ENCODE results near the gene SAMD9L. TPM values are rescaled to one million over a fixed set of nuclear protein-coding genes. Genes with fewer than 3 reads are reported as not detected.

The SAMD9L gene
- polyA plus RNA-seq, 1 of the 3 experiments (the other 2 are of a cell fraction) = 1.8 TPM

- Histone ChIP-seq H3F3A (replicated peaks; ENCODE audit: insufficient read depth) (no peaks in the 10 kb centered on the region), H4K20me1 (ENCODE audit: insufficient read depth) (no peaks in the 10 kb centered on the region), H3K9me3 (peaks cover 12% of the 10 kb centered on the region; the same call in 1 of the 2 replicates), H3K9me2 (no peaks in the 10 kb centered on the region), H3K9ac (no peak overlapping the region), H3K4me1 (ENCODE audit: control insufficient read depth in 1 of 2, insufficient read depth in 2 of 2, low read depth in 1 of 2, low read length in 1 of 2) (no peaks in the 10 kb centered on the region), H3K79me2 (ENCODE audit: insufficient read depth) (no peaks in the 10 kb centered on the region), H3K27ac (ENCODE audit: low read depth in 2 of 2, low read length in 1 of 2) (no peak overlapping the region), H2AFZ (ENCODE audit: low read depth) (no peak overlapping the region), H3K4me3 (ENCODE audit: low read depth in 2 of 2, low read length in 1 of 2) (no peak overlapping the region), H3K4me2 (no peak overlapping the region), H3K27me3 (ENCODE audit: insufficient read depth) (peaks cover 18% of the 10 kb centered on the region; the same call in 1 of the 2 replicates), H3K36me3 (replicated peaks in 1 of 2; ENCODE audit: control insufficient read depth in 1 of 2, insufficient read depth in 2 of 2, low read length in 1 of 2) (no peaks in the 10 kb centered on the region)
- no peak for DNase-seq
- ChIA-PET POLR2A (no interaction called here), CTCF (interaction anchor here (1.3 to 1.8 kb wide), 2 partner anchors 21 to 53 kb away, joined by 4 to 5 read pairs; no protein-coding TSS in a partner anchor)
- 17% methylated on average over 2 of the region's 2 CpGs for WGBS (ENCODE audit: low lambda C conversion rate)
- no peak for TF ChIP-seq FOXM1 (IDR thresholded peaks at IDR 0.05; ENCODE audit: low read depth)
- no peak for TF ChIP-seq NFIC (IDR thresholded peaks at IDR 0.05; ENCODE audit: borderline replicate concordance)
- no peak for TF ChIP-seq GABPA (IDR thresholded peaks at IDR 0.05; ENCODE audit: low read depth)
- TF ChIP-seq ELF1 (IDR thresholded peaks at IDR 0.05) = no peak
- TF ChIP-seq SMC3 (IDR thresholded peaks at IDR 0.05; ENCODE audit: low read depth, low read length) = no peak
- no peak for TF ChIP-seq GATA2 (CRISPR knock-in tag; IDR thresholded peaks at IDR 0.05)
- TF ChIP-seq, protein P1, sequence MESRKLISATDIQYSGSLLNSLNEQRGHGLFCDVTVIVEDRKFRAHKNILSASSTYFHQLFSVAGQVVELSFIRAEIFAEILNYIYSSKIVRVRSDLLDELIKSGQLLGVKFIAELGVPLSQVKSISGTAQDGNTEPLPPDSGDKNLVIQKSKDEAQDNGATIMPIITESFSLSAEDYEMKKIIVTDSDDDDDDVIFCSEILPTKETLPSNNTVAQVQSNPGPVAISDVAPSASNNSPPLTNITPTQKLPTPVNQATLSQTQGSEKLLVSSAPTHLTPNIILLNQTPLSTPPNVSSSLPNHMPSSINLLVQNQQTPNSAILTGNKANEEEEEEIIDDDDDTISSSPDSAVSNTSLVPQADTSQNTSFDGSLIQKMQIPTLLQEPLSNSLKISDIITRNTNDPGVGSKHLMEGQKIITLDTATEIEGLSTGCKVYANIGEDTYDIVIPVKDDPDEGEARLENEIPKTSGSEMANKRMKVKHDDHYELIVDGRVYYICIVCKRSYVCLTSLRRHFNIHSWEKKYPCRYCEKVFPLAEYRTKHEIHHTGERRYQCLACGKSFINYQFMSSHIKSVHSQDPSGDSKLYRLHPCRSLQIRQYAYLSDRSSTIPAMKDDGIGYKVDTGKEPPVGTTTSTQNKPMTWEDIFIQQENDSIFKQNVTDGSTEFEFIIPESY (IDR thresholded peaks at IDR 0.05; ENCODE audit: borderline replicate concordance, low read depth) = no peak
- TF ChIP-seq, protein P2, sequence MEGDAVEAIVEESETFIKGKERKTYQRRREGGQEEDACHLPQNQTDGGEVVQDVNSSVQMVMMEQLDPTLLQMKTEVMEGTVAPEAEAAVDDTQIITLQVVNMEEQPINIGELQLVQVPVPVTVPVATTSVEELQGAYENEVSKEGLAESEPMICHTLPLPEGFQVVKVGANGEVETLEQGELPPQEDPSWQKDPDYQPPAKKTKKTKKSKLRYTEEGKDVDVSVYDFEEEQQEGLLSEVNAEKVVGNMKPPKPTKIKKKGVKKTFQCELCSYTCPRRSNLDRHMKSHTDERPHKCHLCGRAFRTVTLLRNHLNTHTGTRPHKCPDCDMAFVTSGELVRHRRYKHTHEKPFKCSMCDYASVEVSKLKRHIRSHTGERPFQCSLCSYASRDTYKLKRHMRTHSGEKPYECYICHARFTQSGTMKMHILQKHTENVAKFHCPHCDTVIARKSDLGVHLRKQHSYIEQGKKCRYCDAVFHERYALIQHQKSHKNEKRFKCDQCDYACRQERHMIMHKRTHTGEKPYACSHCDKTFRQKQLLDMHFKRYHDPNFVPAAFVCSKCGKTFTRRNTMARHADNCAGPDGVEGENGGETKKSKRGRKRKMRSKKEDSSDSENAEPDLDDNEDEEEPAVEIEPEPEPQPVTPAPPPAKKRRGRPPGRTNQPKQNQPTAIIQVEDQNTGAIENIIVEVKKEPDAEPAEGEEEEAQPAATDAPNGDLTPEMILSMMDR (IDR thresholded peaks at IDR 0.05) = peak; percentile 20
Observed at GRCh38 chr7:93175219-93175618, 27.0 kb upstream of the SAMD9L start.

GRCh38 chr7:93172683-93173082, 24.5 kb upstream of the SAMD9L start:
- TF ChIP-seq EP300 (IDR thresholded peaks at IDR 0.05; ENCODE audit: borderline replicate concordance in 1 of 2, low read depth in 1 of 2, low read length in 1 of 2) = no peak
- no peak for TF ChIP-seq REST (IDR thresholded peaks at IDR 0.05; ENCODE audit: low read depth, low read length)
- TF ChIP-seq MXI1 (IDR thresholded peaks at IDR 0.05; ENCODE audit: low read depth, low read length) = no peak
- TF ChIP-seq NRF1 (IDR thresholded peaks at IDR 0.05; ENCODE audit: low read depth, low read length) = no peak
- TF ChIP-seq MEF2A (IDR thresholded peaks at IDR 0.05; ENCODE audit: borderline replicate concordance, low read depth) = no peak
- TF ChIP-seq TEAD4 (IDR thresholded peaks at IDR 0.05; ENCODE audit: borderline replicate concordance, insufficient read depth) = no peak
- no peak for TF ChIP-seq IRF3 (IDR thresholded peaks at IDR 0.05; ENCODE audit: low read depth, low read length)
- CTCF ChIA-PET = interaction anchor here (0.8 to 1.6 kb wide), 2 partner anchors 12 to 21 kb away, joined by 3 to 4 read pairs; no protein-coding TSS in a partner anchor
- POLR2A ChIA-PET = no interaction called here
- no peak for DNase-seq
- no peak overlapping the region for H3K27ac ChIP-seq (ENCODE audit: low read depth in 2 of 2, low read length in 1 of 2)
- H3K9me3 ChIP-seq = peaks cover 12% of the 10 kb centered on the region; the same call in 1 of the 2 replicates
- H2AFZ ChIP-seq (ENCODE audit: low read depth) = no peak overlapping the region
- no peak overlapping the region; a peak in 1 of 4 replicates for H3K4me3 ChIP-seq (ENCODE audit: low read depth in 2 of 2, low read length in 1 of 2)
- 7% methylated on average over 2 of the region's 2 CpGs for WGBS (ENCODE audit: low lambda C conversion rate)
- no peak overlapping the region for H3K4me2 ChIP-seq
- H3K36me3 ChIP-seq (replicated peaks in 1 of 2; ENCODE audit: control insufficient read depth in 1 of 2, insufficient read depth in 2 of 2, low read length in 1 of 2) = no peaks in the 10 kb centered on the region
- H3K79me2 ChIP-seq (ENCODE audit: insufficient read depth) = no peaks in the 10 kb centered on the region
- no peak overlapping the region for H3K9ac ChIP-seq
- peaks cover 7% of the 10 kb centered on the region; the same call in 1 of the 2 replicates for H3K27me3 ChIP-seq (ENCODE audit: insufficient read depth)
- no peaks in the 10 kb centered on the region for H3K4me1 ChIP-seq (ENCODE audit: control insufficient read depth in 1 of 2, insufficient read depth in 2 of 2, low read depth in 1 of 2, low read length in 1 of 2)
- H3F3A ChIP-seq (replicated peaks; ENCODE audit: insufficient read depth) = no peaks in the 10 kb centered on the region
- no peaks in the 10 kb centered on the region for H3K9me2 ChIP-seq
- H4K20me1 ChIP-seq (ENCODE audit: insufficient read depth) = no peaks in the 10 kb centered on the region

Data from SK-N-SH (cell line).